ENCODE results near the gene HERC2. TPM values are rescaled to one million over a fixed set of nuclear protein-coding genes. Genes with fewer than 3 reads are reported as not detected.
"Not testable (repeated sequence)": the region's sequence is repeated elsewhere in the genome, so short reads cannot be mapped to it uniquely, and the experiment has no call there.

Gene HERC2, protein sequence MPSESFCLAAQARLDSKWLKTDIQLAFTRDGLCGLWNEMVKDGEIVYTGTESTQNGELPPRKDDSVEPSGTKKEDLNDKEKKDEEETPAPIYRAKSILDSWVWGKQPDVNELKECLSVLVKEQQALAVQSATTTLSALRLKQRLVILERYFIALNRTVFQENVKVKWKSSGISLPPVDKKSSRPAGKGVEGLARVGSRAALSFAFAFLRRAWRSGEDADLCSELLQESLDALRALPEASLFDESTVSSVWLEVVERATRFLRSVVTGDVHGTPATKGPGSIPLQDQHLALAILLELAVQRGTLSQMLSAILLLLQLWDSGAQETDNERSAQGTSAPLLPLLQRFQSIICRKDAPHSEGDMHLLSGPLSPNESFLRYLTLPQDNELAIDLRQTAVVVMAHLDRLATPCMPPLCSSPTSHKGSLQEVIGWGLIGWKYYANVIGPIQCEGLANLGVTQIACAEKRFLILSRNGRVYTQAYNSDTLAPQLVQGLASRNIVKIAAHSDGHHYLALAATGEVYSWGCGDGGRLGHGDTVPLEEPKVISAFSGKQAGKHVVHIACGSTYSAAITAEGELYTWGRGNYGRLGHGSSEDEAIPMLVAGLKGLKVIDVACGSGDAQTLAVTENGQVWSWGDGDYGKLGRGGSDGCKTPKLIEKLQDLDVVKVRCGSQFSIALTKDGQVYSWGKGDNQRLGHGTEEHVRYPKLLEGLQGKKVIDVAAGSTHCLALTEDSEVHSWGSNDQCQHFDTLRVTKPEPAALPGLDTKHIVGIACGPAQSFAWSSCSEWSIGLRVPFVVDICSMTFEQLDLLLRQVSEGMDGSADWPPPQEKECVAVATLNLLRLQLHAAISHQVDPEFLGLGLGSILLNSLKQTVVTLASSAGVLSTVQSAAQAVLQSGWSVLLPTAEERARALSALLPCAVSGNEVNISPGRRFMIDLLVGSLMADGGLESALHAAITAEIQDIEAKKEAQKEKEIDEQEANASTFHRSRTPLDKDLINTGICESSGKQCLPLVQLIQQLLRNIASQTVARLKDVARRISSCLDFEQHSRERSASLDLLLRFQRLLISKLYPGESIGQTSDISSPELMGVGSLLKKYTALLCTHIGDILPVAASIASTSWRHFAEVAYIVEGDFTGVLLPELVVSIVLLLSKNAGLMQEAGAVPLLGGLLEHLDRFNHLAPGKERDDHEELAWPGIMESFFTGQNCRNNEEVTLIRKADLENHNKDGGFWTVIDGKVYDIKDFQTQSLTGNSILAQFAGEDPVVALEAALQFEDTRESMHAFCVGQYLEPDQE (N-terminal part only)
- polyA plus RNA-seq (ENCODE audit: insufficient read length) = 30.7 TPM

DNA sequence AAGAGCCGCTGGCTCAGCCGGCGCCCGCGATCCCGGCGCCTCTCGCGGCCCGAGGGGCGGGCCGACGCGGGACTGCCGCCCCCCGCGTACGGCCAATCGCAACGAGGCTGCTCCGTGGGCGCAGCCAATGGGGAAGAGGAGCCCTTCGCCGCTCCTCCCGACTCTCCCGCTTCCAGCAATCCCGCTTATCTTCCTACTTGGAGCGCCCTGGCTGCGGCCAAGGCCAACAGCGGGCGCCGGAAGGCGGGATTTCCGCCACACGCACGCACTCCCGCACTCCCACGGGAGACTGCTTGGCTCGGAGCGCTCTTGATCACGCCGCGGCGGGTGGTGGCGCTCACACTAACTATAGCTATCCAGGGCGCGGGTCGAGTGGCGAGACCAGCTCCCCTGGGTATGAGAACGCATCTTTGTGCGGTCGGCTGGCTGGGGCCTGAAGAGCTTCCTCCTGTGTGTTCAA, at the start of gene HERC2:
HERC2 (minus strand) TSS at position 51 of the 460 bp plus-strand sequence. CDS start 746 bp downstream, outside the sequence.
- DNase-seq (ENCODE audit: low read depth) = not testable (repeated sequence)

DNA sequence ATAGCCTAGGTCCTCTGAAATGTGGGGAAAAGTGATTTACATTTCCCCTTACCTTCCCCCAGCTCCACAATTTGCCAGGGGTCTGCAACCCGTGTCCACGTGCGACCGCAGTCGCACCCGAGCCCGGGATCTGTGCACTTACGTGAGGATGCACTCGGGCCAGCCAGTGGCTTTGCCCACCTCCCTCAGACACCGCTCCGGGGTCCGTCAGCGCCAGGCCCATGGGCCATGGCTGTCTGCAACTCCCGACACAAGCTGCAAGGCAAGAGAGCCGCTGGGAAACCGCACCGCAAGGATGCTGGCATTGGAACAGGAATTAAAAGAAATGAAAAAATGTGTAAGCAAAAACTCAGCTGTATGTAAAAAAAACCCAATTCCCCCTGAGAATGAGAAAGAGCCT, 43.5 kb upstream of the HERC2 start:
- not testable (repeated sequence) for DNase-seq (ENCODE audit: low read depth)

DNA sequence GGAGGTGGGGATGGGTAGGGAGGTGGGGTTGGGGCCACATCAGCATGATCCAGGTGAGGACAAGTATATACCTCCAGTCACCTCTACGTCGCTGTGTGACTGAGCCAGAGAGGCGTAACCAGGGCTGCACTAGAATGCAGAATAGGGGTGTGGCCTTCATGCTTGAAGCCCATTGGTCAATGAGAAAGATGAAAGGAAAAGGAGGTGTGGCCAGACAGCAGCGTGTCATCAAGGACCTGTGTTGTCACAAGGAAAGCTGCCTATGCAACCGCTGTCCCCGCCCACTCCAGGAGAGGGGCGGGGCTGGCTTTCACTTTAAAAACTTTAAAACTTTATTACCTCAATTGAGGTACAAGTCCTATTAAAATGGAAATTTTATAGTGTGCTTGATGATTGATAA, 36.0 kb upstream of the HERC2 start, which contains the start of gene GOLGA6L24:
GOLGA6L24 (minus strand) TSS at position 101 of the 400 bp plus-strand sequence; CDS start at position 40, 61 bp downstream.
- DNase-seq (ENCODE audit: low read depth) = not testable (repeated sequence)

DNA sequence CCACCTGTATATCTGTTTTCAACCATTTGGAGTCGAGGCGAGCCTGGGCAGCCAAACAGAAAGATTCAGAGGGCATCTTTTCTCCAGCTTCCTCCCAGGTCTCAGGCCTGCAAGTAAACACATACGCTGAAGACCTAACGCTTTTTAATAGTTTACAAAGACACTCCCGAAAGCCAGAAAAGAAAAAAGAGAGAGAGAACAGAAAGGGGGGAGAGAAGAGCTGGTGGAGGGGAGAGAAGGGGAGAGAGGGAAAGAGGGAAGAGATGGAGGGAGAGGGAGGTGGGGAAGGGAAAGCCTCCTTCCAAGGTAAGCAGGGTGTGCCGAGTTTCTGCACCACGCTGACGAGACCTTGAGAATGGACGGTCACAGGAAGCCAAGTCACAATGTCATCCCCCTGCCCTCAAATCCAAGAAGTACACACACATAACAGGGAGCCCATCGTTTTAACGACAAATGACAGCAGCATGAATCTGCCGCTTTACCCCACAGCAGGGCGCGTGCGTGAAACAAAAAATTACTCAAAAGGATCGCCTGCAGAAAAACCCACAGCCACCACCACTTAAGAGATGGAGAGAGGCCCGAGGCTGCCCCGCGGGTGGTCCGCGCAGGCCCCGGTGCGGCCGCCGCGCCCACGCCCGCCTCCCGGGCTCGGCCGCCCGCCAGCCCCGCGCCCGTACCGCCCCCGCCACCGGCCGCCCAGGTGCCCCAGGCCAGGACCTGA, 461 bp downstream of the HERC2 start:
- not testable (repeated sequence) for DNase-seq (ENCODE audit: low read depth)

DNA sequence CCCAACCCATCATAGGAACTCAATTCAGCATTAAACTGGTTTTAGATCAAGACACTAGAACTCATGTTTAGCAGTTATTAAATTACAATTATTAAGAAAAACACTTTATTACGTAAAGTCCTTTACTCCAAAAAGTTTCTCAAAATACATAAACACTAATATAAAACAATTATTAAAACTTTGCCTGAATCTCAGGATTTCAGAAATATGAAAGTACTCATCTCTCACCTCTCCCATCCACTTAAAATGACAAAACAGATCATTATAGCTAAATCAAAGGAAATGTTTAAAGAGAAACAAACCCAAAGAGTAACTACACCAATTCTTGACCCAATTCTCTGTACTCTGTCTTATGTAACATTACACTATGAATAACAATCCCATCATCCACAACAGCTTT, 2.3 kb downstream of the HERC2 start:
- not testable (repeated sequence) for DNase-seq (ENCODE audit: low read depth)

DNA sequence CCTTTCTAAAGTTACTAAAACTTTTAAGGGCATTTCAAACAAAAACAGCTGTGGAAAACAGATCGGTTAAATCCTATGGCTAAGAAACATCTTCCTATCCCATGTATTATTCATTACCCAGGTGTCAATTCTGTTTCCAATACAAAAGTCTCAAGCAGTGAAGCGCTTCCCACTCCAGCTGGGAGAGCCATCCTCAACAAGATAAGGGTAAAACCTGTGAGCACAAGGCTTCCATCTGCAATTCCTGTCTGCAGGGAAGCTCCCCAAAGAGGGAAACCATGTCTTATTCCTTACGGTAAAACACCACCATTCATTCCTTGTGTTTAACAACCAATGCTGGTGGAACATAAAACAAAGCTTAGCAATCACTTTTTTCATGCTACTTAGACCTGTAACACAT, 3.2 kb downstream of the HERC2 start:
- DNase-seq (ENCODE audit: low read depth) = not testable (repeated sequence)

DNA sequence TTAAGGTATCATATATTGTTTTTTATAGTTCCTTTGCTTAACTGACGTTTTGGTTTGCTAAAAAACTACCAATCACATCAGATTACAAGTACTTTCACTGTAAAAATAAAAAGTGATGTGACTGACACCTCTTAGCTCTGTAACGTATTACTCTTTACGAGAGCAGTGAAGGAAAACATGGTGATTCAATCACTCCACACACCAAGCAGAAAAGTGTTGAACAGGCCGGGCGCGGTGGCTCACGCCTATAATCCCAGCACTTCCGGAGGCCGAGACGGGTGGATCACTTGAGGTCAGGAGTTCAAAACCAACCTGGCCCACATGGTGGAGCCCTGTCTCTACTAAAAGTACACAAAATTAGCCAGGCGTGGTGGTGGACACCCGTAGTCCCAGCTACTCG, 3.9 kb downstream of the HERC2 start:
- DNase-seq (ENCODE audit: low read depth) = not testable (repeated sequence)

DNA sequence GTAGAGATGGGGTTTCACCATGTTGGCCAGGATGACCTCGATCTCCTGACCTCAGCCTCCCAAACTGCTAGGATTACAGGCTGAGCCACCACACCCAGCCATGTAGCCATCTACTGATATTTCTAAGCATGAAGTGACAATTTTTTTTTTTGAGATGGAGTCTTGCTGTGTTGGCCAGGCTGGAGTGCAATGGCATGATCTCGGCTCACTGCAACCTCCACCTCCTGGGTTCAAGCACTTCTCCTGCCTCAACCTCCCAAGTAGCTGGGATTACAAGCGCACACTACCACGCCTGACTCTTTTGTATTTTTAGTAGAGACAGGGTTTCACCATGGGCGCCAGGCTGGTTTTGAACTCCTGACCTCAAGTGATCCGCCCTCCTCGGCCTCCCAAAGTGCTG, 5.0 kb downstream of the HERC2 start:
- DNase-seq (ENCODE audit: low read depth) = not testable (repeated sequence)

DNA sequence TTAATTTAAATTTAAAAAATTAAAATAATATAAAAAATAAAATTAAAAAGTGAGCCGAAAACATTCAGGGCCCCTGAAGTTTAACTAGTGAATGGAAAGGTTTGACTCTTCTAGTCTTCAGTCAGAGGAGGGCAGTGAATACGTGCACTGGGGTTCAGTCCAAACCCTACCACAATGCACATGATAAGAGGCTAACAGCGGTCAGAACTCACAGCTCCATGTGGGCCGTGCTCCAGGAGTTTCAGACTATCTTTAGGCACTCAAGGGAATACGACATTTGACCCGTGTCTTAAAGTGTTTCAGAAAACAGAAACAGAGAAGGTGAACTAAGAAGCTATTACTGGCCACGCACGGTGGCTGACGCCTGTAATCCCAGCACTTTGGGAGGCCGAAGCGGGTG, 11.5 kb downstream of the HERC2 start:
- DNase-seq (ENCODE audit: low read depth) = not testable (repeated sequence)

DNA sequence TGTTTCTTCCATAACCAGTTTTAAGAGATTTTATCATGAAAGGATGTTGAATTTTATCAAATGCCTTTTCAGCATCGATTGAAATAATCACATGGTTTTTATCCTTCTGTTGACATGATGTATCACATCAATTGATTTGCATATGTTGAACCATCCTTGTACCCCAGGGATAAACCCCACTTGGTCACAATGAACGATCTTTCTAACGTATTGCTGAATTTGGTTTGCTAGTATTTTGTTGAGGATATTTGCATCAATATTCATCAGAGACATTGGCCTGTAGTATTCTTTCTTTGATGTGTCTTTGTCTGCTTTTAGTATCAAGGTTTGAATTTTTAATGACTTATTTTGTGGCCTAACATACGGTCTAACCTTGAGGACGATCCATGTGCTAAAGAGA, 13.3 kb downstream of the HERC2 start:
- DNase-seq (ENCODE audit: low read depth) = not testable (repeated sequence)

DNA sequence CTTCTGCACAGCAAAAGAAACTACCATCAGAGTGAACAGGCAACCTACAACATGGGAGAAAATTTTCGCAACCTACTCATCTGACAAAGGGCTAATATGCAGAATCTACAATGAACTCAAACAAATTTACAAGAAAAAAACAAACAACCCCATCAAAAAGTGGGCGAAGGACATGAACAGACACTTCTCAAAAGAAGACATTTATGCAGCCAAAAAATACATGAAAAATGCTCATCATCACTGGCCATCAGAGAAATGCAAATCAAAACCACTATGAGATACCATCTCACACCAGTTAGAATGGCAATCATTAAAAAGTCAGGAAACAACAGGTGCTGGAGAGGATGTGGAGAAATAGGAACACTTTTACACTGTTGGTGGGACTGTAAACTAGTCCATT, 16.3 kb downstream of the HERC2 start:
- DNase-seq (ENCODE audit: low read depth) = not testable (repeated sequence)

DNA sequence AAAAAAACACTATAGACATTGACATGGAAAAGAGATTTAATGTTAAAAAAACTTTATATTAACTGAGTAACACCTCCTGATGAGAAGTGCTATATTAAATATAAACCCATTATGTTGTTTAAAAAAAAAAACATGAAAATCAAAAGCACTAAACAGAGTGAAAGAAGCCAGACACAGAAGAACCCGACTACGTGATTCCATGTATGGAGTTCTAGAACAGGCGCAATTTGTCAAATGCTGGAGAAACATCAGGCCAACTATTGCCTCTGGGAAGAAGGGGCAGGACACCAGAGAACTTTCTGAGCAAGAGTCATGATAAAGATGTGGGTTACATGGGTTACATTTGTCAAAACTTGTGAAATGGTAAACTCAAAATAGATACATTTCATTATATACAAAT, 24.5 kb downstream of the HERC2 start:
- not testable (repeated sequence) for DNase-seq (ENCODE audit: low read depth)

DNA sequence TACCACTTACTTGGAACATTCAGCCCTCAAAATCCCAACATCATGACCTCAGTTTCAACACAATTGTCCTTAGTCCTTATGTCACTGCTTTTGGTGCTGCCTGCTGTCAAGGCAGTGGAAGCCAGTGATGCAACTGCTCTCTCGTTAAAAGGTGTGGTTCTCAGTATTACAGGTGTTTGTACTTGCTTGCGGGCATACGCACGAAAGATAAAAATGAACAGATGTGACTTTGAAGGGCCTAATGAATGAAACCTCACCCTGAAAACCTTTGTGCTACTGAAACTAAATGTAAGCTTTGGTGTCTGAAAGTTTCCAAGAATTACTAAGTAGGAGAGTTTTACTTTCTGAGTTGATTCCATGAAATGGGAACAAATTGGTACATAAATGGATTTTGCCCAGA, 25.2 kb downstream of the HERC2 start:
- not testable (repeated sequence) for DNase-seq (ENCODE audit: low read depth)

DNA sequence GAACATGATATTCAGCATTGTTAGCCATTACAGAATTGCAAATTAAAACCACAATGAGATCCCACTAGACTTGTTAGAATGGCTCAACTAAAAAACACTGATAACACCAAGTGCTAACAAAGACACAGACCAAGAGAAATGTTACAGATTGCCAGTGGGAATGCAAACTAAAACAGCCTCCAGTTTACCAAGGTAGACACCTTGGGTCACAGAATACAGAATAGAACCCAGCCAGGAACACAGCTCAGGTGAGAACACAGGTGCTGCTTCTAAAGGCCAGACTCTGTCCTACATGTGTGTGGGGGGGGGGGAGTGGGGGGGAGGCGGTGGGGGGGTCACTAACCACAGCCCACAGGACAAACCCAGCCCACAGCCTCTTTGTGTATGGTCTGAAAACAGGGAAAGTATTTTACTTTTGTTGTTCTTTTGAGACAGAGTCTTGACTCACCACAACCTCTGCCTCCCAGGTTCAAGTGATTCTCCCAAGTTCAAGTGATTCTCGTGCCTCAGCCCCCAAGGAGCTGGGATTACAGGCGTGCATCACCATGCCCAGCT, 26.9 kb downstream of the HERC2 start:
- not testable (repeated sequence) for DNase-seq (ENCODE audit: low read depth)

DNA sequence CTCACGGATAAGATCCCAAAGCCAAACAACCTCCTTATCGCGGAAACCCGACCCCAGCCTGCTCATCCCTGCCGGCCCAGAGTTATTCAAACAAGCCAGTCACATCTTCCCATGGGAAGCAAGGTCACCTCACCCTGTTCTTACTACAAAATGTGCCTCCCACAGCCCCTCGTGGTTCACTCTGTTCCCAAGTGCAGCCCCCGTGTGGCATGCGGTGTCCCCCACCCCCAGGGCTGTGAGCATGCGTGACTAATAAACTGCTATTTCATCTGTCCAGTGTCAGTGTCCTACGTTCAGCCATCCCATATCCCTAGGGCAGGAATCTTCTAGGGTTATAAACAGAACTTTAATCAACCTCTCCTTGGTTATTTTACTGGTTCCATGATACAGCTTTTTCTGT, 27.4 kb downstream of the HERC2 start:
- DNase-seq (ENCODE audit: low read depth) = not testable (repeated sequence)

DNA sequence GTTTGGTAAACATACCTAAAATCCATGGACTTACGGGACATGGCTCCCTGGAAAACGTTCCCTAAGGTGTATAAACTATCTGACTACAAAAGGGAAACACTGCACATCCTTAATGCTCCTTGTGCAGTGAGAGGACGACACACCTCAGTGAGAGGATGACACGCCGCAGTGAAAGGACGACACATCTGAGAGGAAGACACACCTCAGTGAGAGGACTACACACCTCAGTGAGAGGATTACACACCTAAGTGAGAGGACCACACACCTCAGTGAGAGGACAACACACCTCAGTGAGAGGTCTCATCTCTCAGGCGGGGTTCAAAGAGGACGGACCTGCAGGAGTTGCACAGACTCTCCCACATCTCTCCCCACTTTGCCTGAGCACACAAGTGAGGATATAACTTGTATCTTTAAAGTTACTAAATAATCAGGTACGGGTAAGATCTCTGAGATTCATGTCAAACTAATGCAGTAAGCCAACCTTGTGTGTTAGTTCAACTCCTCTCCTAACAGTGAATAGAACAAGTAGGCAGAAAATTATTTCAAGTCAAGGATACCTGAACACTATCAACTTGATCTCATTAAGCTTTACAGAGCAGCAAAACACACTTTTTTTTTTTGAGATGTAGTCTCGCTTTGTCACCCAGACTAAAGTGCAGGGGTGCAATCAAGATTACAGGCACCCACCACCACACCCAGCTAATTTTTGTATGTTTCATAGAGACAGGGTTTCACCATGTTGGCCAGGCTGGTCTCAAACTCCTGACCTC, 32.1 kb downstream of the HERC2 start:
- no peak for DNase-seq (ENCODE audit: low read depth)

DNA sequence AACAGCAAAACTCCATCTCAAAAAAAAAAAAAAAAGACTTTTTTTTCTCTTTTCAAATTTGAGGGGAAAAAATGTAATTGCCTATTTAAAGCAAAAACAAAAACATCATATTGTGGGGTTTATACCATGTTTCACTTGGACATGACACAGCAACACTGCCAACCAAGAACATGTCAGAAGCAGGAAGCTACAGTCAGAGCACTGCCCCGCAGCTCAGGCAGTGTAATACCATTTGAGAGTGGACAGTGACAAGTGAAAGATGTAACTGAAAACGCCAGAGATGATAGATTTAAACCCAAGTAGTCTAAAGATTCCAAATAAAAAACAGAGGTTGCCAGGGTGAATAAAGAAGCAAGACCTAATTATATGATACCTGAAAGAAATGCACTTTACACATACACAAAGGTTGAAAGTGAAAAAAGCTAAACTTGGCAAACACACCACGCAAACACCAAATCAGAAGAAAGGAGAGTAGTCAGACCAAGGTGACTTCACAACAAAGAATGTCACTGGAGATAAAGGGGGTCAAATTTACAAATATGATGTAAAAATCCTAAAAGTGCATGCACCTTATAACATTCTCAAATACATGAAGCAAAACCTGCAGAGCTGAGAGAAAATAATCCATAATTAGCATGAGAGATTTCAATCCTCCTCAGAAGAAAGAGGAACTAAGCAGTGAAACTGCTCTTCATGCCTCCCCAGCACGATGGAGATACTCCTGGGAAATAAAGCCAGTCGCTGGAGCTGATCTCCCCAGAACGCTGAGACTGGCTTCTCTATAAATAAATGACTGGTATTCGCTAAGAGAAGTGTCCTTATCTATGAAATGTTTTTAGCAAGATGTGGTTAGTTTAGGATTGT, 32.9 kb downstream of the HERC2 start:
- not testable (repeated sequence) for DNase-seq (ENCODE audit: low read depth)

DNA sequence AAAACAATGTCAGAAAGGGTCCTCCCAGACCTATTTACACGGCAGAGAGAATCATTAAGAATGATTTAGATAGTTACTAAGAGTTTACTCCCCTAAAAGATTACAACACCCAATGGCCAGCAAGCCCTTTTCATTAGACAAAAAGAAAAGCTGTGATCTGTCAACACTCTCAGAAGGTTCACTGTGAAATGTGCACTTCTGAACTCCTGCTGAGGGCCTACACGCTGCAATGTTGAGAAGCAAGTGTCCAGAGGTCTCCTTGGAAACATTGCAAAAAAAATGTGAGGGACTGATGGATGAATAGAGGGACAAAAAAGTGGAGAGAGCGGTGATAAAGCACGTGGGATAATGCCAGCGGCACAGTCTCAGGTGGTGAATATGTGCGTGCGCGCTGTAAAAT, 35.3 kb downstream of the HERC2 start:
- DNase-seq (ENCODE audit: low read depth) = not testable (repeated sequence)

DNA sequence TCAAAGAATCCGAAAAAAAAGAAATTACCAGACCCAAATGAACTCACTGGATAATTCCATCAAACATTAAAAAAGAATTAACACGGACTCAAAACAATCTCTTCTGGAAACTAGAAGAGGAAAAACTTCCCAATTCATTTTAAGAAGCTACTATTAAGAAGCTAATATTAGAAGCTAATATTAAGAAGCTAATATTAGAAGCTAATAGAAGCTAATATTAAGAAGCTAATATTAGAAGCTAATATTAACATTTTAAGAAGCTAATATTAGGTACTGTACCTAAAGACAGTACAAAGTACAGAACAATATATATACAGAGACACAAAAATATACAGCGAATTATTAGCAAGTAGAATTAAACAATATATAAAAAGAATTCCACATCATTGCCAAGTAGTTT, 35.9 kb downstream of the HERC2 start:
- DNase-seq (ENCODE audit: low read depth) = no peak
